Brain microvascular endothelial cell (primary cell): ENCODE measurements around the gene OLFM2.

ENCODE experiments used
- DNase-seq: peaks from one replicate; pipeline ENCODE4 v3.0.0-alpha.2; 2020
- H3K27ac ChIP-seq: fragments of 250-450 bp; sonication (Bioruptor Pico); 2 replicates; pipeline ENCODE4 v1.5.1; 2020; ENCODE audit warnings: mild to moderate bottlenecking, moderate library complexity
- H3K27me3 ChIP-seq: fragments of 250-450 bp; sonication (Bioruptor Pico); replicated peaks from 2 replicates; pipeline ENCODE4 v1.5.1; 2020; ENCODE audit warnings: mild to moderate bottlenecking
- H3K36me3 ChIP-seq: fragments of 250-450 bp; sonication (Bioruptor Pico); replicated peaks from 2 replicates; pipeline ENCODE4 v1.5.1; 2020; ENCODE audit warnings: mild to moderate bottlenecking
- H3K4me3 ChIP-seq: 2 replicates; pipeline ENCODE4 v1.5.1; 2011; ENCODE audit warnings: low read depth, mild to moderate bottlenecking, control low read depth, low read length, moderate library complexity
- in situ Hi-C: cut with HindIII; loops from 2 replicates; pipeline ENCODE4 v1.10.0; 2017; ENCODE audit warnings: low sequenced_read_pairs, low pct_ligation_motif_present
- TF ChIP-seq, protein P1 (sequence below): IDR thresholded peaks from 2 replicates; pipeline ENCODE4 v1.5.1; 2011; ENCODE audit warnings: low read depth, mild to moderate bottlenecking, moderate library complexity, low read length, control low read depth, inconsistent platforms; ENCODE audit errors: missing control alignments

Gene OLFM2

DNA sequence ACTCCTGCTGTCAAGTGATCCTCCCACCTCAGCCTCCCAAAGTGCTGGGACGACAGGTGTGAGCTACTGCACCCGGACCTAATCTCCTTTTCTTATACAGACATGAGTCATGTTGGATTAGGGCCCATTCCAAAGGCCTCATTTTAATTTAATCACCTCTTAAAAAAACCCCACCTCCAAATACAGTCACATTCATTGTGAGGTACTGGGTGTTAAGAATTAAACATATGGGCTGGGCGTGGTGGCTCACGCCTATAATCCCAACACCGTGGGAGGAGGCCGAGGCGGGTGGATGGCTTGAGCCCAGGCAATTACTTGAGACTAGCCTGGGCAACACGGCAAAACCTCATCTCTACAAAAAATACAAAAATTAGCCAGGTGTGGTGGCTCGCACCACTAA lies 54.6 kb downstream of the OLFM2 start:
- H3K27ac ChIP-seq = no peak overlapping the region
- no peak for DNase-seq
- in situ Hi-C loops = no loop called here
- TF ChIP-seq, protein P1, sequence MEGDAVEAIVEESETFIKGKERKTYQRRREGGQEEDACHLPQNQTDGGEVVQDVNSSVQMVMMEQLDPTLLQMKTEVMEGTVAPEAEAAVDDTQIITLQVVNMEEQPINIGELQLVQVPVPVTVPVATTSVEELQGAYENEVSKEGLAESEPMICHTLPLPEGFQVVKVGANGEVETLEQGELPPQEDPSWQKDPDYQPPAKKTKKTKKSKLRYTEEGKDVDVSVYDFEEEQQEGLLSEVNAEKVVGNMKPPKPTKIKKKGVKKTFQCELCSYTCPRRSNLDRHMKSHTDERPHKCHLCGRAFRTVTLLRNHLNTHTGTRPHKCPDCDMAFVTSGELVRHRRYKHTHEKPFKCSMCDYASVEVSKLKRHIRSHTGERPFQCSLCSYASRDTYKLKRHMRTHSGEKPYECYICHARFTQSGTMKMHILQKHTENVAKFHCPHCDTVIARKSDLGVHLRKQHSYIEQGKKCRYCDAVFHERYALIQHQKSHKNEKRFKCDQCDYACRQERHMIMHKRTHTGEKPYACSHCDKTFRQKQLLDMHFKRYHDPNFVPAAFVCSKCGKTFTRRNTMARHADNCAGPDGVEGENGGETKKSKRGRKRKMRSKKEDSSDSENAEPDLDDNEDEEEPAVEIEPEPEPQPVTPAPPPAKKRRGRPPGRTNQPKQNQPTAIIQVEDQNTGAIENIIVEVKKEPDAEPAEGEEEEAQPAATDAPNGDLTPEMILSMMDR = no peak
- no peaks in the 10 kb centered on the region for H3K27me3 ChIP-seq
- H3K36me3 ChIP-seq = no peaks in the 10 kb centered on the region
- no peak overlapping the region for H3K4me3 ChIP-seq

DNA sequence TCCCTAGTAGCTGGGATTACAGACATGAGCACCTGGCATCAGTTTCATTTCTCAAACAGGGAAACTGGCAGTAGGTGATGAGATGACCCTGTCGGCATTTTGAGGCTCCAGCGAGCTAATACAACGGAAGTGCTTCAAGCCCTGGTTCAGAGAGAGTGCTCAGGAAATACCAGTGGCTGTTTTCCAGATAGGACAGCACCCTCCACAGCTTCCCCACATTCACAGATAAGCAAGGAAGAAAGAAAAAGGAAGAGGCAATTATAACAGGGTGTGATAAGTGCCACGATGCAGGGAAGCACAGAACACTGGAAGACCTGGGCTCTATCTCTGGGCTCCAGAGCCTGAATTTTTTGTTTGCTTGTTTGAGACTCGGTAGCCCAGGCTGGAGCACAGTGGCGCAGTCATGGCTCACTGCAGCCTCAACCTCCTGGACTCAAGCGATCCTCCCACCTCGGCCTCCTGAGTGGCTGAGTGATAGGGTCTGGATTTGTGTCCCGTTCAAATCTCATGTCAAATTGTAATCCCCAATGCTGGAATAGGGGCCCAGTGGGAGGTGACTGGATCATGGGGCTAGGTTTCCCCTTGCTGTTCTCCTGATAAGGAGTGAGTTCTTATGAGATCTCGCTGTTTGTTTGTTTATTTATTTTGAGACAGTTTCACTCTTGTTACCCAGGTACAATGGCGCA lies 57.7 kb downstream of the OLFM2 start:
- TF ChIP-seq, protein P1 = no peak
- peak; percentile 49 for DNase-seq

DNA sequence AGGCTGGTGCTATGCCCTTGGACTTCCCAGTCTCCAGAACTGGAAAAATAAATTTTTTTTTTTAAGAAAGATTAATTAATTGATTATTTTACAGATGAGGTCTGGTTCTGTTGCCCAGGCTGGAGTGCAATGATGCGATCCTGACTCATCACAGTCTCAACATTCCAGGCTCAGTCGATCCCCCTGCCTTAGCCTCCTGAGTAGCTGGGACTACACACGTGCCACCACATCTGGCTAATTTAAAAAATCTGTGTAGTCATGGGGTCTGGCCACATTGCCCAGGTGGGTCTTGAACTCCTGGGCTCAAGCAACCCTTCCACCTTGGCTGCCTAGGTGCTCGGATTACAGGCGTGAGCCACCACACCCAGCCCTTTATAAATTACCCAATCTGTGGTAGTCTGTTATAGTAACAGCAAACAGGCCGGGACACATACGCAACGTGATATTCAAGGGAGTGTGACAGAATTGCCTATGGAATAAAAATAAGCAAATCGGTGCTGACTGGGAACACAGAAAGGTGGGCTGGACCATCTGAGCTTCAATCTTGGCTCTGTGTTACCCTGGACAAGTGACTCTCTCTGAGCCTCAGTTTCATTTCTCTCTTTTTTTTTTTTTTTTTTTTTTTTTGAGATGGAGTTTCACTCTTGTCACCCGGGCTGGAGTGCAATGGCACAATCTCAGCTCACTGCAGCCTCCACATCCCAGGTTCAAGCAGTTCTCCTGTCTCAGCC lies 58.4 kb downstream of the OLFM2 start:
- peak; percentile 71 for DNase-seq
- TF ChIP-seq, protein P1 = no peak
- in situ Hi-C loops = no loop called here
- Histone ChIP-seq H3K4me3 (no peak overlapping the region), H3K27me3 (no peaks in the 10 kb centered on the region), H3K36me3 (no peaks in the 10 kb centered on the region), H3K27ac (peak overlapping the region; percentile 49)

More for the DNA sequence above, 57.7 kb downstream of the OLFM2 start:
- Histone ChIP-seq H3K27me3 (no peaks in the 10 kb centered on the region), H3K4me3 (no peak overlapping the region), H3K36me3 (no peaks in the 10 kb centered on the region), H3K27ac (no peak overlapping the region)
- in situ Hi-C loops = no loop called here

DNA sequence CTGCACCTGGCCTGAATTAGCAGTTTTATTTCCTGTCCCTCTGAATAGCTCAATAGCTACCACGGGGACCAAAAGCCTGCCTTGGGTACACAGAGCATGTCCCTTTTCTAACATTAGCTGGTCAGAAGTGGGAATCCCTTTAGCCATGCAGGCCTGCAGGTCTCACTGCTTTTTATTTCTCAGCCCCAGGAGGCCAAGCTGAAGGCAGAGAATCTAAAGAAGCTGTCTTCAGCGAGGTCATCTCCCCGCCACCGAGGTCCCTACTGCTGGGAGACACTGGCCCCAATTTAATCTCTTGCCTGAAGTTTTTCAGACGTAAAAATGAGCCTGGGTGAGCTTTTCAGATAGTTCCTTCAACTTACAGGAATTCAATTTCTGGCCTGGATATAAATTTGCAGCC lies 60.5 kb downstream of the OLFM2 start:
- DNase-seq = no peak
- H3K36me3 ChIP-seq = no peaks in the 10 kb centered on the region
- in situ Hi-C loops = no loop called here
- H3K27me3 ChIP-seq = no peaks in the 10 kb centered on the region
- TF ChIP-seq, protein P1 = no peak
- no peak overlapping the region for H3K4me3 ChIP-seq
- no peak overlapping the region for H3K27ac ChIP-seq

DNA sequence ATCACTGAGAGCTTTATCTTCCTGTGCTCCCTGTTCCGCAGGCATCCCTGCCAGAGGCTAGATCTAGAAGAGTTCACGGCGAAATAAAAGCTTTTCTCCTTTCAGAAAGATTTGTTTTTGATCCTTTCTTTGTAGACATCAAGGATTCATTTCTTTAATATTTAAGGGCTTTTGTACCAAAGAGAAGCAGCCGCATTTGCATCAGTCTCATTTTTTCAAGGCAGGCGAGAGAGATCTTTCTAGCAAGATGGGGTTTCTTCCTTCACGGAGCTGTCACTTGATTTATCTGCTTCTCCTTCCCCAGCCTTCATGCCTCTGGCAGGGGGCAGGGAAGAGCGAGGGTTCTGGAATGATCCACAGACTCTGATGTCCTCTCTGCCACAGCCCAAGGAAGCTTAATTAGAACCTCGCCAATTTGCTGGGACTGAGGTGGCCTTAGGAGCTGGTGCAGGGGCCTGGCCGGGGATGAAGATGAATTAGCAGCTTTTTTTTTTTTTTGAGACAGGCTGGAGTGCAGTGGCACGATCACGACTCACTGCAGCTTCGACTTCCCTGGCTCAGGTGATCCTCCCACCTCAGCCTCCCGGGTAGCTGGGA lies 61.2 kb downstream of the OLFM2 start:
- Histone ChIP-seq H3K27me3 (no peaks in the 10 kb centered on the region), H3K36me3 (no peaks in the 10 kb centered on the region), H3K27ac (no peak overlapping the region), H3K4me3 (no peak overlapping the region)
- in situ Hi-C loops = no loop called here
- TF ChIP-seq, protein P1 = no peak
- no peak for DNase-seq
